ENCODE data around the gene SCN8A.
A peak's percentile ranks its signal among the peaks of the same experiment; 100 is the strongest.
"Not testable (repeated sequence)": the region's sequence is repeated elsewhere in the genome, so short reads cannot be mapped to it uniquely, and the experiment has no call there.

SCN8A gene

GRCh38 chr12:51622564-51622963, 31.5 kb downstream of the SCN8A start:
- no peak for DNase-seq (ENCODE audit: low spot score)

DNA sequence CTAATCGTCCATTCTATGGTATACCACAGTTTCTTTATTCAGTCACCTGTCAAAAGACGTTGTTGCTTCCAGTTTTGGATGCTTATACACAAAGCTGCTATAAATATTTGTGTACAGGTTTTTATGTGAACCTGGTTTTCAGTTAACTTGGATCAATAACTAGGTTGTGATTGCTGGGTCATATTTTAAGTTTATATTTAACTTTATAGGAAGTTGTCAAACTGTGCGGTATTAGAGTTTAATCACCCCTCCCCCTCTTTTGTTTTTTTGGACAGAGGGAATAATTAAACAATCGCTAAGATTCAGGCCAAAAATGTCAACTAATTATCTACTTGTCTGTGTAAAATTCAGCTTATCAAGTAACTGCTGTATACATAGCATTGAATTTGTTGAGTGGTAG, 34.3 kb downstream of the SCN8A start:
- DNase-seq (ENCODE audit: low spot score), result no peak

DNA sequence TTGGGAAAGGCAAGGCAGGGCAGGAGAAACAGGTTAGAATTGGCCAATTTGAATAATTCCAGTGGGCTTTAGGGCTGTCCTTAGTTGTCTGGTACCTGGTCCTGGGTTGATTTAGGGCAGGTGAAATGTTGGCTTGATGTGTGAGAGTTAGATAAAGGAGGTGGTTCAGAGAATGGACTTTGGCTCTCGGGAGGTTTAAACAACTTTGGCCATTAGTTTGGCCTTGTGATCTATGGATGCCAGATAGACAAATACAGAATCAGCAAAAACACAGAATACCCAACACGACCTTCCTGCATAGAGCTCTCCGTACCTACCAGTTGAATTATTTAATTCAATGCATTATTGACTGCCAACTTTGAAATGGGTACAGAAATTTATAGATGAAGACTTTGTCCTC, 35.1 kb downstream of the SCN8A start:
- no peak for DNase-seq (ENCODE audit: low spot score)

DNA sequence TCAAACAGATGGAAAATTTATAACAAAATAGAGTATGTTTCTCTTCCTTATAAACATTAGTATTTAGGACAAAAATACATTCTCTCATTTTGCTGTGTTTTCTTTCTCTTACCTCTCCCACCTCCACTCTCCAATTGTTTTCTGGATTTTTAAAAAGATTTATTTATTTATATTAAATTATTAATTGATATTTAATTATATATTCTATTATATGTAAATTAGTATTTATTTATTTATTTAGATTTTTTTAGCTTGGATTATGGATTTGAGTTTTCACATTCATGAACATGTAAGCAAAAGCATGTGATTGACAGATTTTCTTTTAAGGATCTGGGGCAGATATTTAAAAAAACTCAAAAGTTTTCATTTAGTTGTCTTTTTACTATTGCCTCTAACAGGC, 35.6 kb downstream of the SCN8A start:
- no peak for DNase-seq (ENCODE audit: low spot score)

DNA sequence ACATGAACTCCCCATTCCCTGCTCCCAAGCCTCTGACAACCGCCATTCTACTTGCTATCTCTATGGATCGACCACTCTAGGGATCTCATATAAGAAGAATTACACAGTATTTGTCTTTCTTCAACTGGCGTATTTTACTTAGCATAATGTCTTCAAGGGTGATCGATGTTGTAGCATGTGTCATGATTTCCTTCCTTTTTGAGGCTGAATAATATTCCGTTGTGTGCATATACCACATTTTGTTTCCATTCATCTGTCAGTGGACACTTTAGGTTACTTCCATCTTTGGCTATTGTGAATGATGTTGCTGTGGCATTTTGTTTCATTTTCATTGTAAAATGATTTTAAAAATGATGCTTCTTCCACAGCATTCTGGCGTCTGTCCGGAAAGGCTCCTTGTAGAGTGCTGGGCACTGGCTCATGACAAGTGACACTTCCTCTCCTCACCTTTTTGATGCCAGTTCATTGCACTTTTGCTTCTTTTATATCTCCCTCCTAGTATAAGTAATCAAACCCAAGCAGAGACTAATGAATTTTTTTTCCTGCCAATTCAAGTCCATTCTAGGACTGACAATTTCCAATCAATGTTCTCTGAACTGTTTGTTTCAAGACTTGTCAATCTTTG, 39.3 kb downstream of the SCN8A start:
- no peak for DNase-seq (ENCODE audit: low spot score)

DNA sequence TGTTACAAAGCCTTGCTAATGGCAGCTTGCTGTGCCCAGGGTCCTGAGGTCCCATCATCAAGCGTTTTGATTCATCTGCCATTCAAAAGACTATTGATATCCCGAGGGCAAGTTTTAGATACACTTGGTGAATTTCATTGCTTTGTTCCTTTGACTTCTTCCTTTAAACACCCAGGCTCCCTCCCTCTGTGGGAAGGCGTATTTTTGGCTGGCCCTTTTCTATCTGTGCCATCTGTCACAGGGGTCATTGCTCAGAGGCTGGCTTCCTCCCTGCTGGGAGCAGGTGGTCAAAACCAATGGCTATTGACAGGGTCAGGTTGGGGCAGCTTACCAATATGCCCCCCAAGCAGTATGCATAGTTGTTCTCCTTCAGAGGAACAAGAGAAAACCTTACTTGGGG, 40.0 kb downstream of the SCN8A start:
- no peak for DNase-seq (ENCODE audit: low spot score)

- peak; percentile 45 for DNase-seq (ENCODE audit: low spot score)
These were observed 40.6 kb downstream of the SCN8A start for GRCh38 chr12:51631591-51631990.

- no peak for DNase-seq (ENCODE audit: low spot score)
These were observed 41.6 kb downstream of the SCN8A start for GRCh38 chr12:51632623-51633022.

GRCh38 chr12:51635346-51635745, 44.3 kb downstream of the SCN8A start:
- no peak for DNase-seq (ENCODE audit: low spot score)

DNA sequence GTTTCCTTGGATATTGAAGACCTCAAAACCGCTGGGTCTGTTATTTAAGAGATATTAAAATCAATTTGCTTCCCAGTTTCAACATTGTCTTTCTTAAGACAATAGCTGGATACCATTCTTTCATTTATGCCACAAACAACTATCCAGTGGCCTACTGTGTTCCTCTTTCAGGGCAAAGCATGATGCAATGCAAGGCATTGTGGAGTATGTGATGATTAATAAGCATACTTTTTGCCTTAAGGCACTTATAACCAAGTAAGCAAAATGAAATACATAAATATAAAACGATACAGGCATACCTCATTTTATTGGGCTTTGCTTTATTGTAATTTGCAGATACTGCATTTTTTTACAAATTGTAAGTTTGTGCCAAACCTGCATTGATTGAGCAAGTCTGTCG, 45.5 kb downstream of the SCN8A start:
- no peak for DNase-seq (ENCODE audit: low spot score)

- DNase-seq (ENCODE audit: low spot score), result no peak
These were observed 46.0 kb downstream of the SCN8A start for GRCh38 chr12:51636986-51637385.

- DNase-seq (ENCODE audit: low spot score), result no peak
These were observed 48.3 kb downstream of the SCN8A start for GRCh38 chr12:51639361-51639760.

DNA sequence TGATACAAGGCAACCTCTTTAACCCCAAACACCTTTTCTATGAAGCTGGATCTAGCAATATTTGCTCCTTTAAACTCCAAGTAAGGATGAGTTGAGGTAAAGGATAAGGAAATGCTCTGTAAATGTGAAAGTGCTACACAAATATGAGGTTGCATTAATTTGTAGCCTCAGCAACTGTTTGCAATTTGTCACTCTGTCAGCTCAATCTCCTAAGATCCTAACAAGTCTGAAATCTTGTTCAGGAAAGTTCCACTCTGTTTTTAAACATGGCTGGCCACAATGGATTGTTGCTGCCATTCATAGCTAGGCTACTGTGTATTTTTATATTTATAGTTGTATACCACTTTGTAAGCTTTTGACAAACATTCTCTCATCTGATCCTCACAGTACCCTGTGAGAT, 51.3 kb downstream of the SCN8A start:
- no peak for DNase-seq (ENCODE audit: low spot score)

- no peak for DNase-seq (ENCODE audit: low spot score)
These were observed 52.9 kb downstream of the SCN8A start for GRCh38 chr12:51643951-51644350.

- DNase-seq (ENCODE audit: low spot score), result not testable (repeated sequence)
These were observed 53.7 kb downstream of the SCN8A start for GRCh38 chr12:51644691-51645090.

DNA sequence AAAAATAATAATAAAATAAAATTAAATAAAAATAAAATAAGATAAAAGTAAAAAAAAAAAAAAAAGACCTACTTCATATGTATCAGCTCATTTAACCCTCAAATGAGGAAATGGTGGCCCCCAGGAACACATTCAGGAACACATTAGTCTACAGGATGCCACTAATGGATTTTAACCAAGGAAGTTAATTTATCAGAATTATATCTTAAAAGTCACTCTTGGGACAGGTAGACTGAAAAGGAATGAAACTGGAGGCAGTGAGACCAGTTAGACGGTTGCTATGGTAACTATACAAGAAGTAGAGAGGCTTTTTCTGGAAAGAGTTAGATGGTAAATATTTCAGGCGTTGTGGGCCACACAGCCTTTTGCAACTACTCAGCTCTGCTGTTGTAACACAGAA, 54.9 kb downstream of the SCN8A start:
- no peak for DNase-seq (ENCODE audit: low spot score)

DNA sequence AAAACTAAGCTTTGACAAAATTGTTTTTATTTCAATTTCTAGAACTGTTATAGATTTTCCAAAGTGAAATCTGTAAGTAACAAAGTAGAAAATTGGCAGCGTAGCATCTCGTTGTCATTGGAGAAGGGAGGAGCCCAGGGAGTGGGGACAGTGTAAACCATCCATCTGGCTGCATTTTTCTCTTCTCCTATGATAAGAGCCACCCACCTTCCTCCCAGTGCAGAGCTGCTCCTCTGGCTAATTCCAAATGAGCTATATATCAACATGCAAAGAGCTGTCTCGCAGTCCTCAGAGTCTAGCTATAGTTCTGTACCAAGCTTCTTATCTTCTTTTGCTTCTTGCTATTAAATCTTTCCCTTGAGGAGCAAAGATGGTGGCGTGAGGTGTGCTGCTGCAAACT, 56.6 kb downstream of the SCN8A start:
- DNase-seq (ENCODE audit: low spot score), result peak; percentile 57

- DNase-seq (ENCODE audit: low spot score), result no peak
These were observed 62.4 kb downstream of the SCN8A start for GRCh38 chr12:51653431-51653830.

DNA sequence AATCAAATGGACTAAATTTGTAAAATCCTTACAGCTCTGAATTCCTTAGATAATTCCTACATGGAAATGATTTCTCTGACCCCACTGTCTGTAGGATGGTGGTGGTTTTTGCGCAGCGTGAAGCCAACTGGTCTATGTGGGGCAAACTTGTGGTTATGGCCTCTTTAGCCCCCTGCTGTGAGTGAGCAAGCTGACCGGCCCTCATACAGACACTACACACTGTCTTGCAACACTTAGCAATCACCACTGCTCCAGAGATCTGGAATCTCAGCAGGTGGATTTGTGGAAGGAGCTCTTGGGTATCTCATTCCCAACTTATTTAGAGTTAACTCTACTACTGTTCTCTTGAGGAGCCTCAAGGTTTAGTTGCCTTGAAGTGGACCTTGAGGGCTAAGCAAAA, 70.2 kb downstream of the SCN8A start:
- DNase-seq (ENCODE audit: low spot score), result no peak

DNA sequence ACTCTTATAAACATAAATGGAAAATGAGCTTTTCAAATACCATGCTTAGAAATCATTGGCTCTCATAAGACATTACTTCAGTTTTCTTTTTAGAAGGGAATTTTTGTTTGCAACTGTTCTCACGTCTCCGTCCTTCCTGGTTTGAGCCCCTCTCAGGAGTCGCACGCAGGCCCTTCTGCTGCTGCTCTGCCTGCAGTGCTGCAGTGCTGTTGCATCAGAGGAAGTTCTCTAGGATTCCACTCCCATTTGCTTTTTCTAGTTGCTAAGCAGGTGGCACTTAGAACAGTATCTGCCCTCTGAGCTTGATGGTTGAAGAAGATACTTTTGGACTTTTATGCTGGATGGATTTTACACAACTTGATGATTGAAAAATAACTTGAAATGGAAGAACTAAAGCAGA, 70.8 kb downstream of the SCN8A start:
- no peak for DNase-seq (ENCODE audit: low spot score)

- no peak for DNase-seq (ENCODE audit: low spot score)
These were observed 71.7 kb downstream of the SCN8A start for GRCh38 chr12:51662728-51663154.

DNA sequence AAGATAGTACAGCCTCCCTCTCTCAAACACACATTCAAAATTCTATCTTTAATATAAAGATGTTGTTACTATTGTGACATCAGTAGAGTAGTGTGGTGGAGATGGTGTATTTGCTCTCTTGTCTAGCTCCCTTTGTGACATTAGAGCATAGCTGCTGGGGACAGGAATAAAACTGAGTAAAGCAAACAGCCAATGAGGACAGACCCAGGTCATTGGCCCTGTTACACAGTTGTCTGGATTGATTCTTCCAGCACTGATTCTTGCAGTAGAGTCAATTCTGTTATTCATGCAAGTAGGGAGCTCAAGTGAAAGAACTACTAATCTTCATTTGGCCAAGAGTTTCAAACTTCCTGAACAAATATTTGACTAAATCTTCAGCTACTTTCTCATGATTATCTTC, 72.4 kb downstream of the SCN8A start:
- no peak for DNase-seq (ENCODE audit: low spot score)

DNA sequence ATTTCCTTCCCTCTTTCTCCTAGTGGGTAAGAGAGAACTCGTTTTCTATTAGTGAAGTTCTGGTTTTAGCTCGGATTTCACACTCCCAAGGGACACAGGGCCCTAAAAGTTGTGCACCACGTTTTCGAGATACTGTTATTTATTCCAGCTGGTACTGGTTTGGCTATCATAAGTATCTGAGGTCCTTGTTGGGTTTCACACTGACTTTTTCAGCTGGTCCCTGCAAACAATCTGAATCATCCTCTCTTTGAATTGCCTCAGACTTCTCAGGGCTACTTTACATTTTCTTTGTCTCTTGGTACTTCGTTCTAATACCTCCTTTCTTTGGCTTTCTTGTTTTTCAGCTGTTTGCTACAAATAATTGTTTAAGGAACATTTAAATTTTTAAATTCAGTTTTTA, 75.7 kb downstream of the SCN8A start:
- DNase-seq (ENCODE audit: low spot score), result no peak

DNA sequence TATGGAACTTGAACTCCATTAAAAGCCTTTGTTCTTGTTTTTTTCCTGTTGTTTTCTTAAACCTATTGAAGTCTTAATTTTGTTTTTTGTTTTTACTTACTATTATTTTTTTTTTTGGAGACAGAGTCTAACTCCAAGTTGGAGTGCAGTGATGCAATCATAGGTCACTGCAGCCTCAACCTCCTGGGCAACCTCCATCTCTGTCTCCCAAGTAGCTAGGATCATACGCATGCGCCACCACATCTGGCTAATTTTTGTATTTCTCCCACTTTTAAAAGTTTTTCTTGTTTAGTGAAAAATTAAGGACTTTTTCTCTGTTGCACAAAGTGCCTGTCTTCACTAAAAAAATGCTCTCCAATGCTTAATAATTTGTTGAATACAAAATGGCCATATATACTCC, 76.2 kb downstream of the SCN8A start:
- no peak for DNase-seq (ENCODE audit: low spot score)

- DNase-seq (ENCODE audit: low spot score), result no peak
These were observed 78.2 kb downstream of the SCN8A start for GRCh38 chr12:51669271-51669670.
